ENCODE results near the gene RAD21L1.

The RAD21L1 gene

GRCh38 chr20:1265226-1265915 is 39.5 kb downstream of the RAD21L1 start:
- no peak for FAIRE-seq

DNA sequence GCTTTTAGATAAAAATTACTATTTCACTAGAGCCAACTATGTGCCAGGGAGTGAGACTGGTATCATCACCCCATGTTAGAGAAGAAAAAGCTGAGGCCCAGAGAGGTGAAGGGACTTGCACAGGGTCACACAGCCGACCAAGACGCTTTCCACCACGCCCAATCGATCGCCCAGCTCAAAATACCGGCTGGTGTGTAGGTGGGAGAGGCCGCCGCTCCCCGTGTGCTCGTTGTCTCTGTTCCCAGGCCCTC is 40.0 kb downstream of the RAD21L1 start:
- TF ChIP-seq CTCF (IDR thresholded peaks at IDR 0.05; ENCODE audit: insufficient read depth, missing control alignments): no peak
- no peak for DNase-seq (ENCODE audit: insufficient read length, low spot score)
- no peak for FAIRE-seq

More at GRCh38 chr20:1265226-1265915, 39.5 kb downstream of the RAD21L1 start:
- no peak for DNase-seq (ENCODE audit: insufficient read length, low spot score)
- TF ChIP-seq CTCF (IDR thresholded peaks at IDR 0.05; ENCODE audit: insufficient read depth, missing control alignments): no peak

DNA sequence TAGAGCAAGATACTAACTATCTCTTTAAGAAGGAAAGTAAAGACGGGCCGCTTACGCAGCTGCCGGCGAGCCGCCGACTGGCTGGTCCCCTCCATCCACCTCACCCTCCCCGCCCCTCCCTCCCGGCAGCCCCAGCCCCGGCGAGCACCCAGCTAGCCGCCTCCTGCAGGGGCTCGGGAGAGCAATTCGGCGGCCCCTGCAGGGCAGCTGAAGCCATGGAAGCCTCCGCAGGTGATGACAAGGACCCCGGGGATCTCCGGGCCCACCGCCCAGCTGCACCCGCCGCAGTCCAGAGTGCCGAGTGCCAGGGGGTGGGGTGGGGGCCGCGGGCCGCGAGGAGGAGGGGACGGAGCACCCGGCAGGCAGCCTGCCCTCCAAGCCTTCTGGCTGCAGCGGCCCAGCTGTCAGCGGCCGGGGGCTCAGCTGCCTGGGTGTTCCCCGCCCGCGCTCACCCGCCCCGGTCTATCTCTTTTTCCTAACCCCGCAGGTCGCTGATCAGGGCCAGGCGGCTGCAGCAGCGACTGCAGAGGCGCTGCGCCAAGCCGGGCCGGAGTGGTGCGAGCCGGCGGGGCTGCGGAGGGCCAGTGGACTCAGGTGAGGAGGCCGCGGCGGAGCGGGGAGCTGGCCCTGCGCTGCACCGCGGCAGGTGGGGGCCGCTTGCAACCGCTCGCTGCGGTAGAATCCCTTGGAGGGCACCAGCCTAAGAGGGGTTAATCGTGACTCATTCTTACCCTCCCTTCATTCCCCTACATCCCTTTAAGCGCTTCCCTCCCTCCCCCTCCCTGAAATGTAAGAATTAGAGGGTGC is 40.5 kb downstream of the RAD21L1 start, which contains the start of gene SNPH:
Gene SNPH, plus strand, starts transcription at position 128 of the 807 bp plus-strand sequence. CDS start 29,946 bp downstream, outside the sequence.
- DNase-seq (ENCODE audit: insufficient read length, low spot score) (no peak), FAIRE-seq (no peak)
- no peak for TF ChIP-seq CTCF (IDR thresholded peaks at IDR 0.05; ENCODE audit: insufficient read depth, missing control alignments)

DNA sequence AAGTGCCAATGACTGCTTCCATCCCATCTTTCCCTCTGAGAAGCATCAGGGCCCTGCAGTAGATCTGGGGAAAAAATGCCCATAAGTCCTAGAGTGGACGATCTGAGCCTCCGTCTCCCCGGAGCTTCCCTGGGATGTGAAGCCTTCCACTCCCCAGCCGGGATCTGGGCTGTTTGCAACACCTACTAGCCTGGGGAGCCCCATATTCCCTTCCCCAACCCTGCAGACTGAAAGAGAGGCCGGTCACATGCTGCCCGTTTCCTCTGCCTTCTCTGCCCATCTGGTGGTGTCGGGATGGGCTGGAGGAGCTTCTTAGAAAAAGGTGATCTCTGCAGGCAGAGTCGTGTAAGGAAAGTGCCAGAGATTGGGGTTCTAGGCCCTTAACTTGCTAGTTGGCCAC is 41.3 kb downstream of the RAD21L1 start:
- TF ChIP-seq CTCF (IDR thresholded peaks at IDR 0.05; ENCODE audit: insufficient read depth, missing control alignments): no peak
- FAIRE-seq (no peak), DNase-seq (ENCODE audit: insufficient read length, low spot score) (no peak)

- FAIRE-seq (no peak), DNase-seq (ENCODE audit: insufficient read length, low spot score) (no peak)
- no peak for TF ChIP-seq CTCF (IDR thresholded peaks at IDR 0.05; ENCODE audit: insufficient read depth, missing control alignments)
Observed at GRCh38 chr20:1267809-1268374, 42.0 kb downstream of the RAD21L1 start.

DNA sequence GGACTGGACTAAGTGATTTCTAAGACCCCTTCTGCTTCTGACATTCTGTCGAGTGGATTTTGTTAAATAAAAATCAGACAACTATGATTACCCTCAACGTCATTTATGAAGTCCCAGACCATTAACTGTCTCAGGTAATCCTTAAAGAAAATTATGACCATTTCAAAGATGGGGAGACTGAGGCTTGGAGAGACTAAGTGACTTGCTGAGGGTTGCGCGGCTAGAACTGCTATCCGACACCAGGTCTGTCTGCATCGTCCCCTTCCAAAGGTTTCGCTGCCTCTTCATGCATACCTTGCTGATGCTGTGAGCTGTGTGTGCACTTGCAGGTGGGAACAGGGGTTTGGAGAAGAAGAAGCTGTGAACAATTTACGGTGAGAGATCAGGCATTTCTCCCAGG is 43.4 kb downstream of the RAD21L1 start:
- no peak for DNase-seq (ENCODE audit: insufficient read length, low spot score)
- no peak for TF ChIP-seq CTCF (IDR thresholded peaks at IDR 0.05; ENCODE audit: insufficient read depth, missing control alignments)
- no peak for FAIRE-seq

- no peak for FAIRE-seq
- TF ChIP-seq CTCF (IDR thresholded peaks at IDR 0.05; ENCODE audit: insufficient read depth, missing control alignments): no peak
- DNase-seq (ENCODE audit: insufficient read length, low spot score): no peak
Observed at GRCh38 chr20:1269850-1270249, 44.0 kb downstream of the RAD21L1 start.

All from D721Med (cell line).